Left ventricle myocardium inferior (tissue), 1 donor: ENCODE data around the gene TRIM33. TPM values are rescaled to one million over a fixed set of nuclear protein-coding genes. Genes with fewer than 3 reads are reported as not detected.

Experiments used
- DNase-seq: peaks from one replicate; pipeline ENCODE4 v3.0.0-alpha.2; 2020
- H3K27ac ChIP-seq: fragments of 200-600 bp; replicated peaks from 2 replicates; pipeline ENCODE4 v1.8.0; 2021
- H3K27me3 ChIP-seq: fragments of 200-600 bp; 2 replicates; pipeline ENCODE4 v1.8.0; 2021; ENCODE audit warnings: low read depth
- H3K36me3 ChIP-seq: fragments of 200-600 bp; 2 replicates; pipeline ENCODE4 v1.8.0; 2021
- H3K4me1 ChIP-seq: fragments of 200-600 bp; 2 replicates; pipeline ENCODE4 v1.8.0; 2021
- H3K4me3 ChIP-seq: fragments of 200-600 bp; 2 replicates; pipeline ENCODE4 v1.8.0; 2021; ENCODE audit warnings: mild to moderate bottlenecking, moderate library complexity
- H3K9me3 ChIP-seq: fragments of 200-600 bp; replicated peaks from 2 replicates; pipeline ENCODE4 v1.8.0; 2021
- intact Hi-C: fragments of 100-400 bp; cut with micrococcal nuclease; formaldehyde crosslinking; loops from one replicate; pipeline ENCODE4 v1.11.0; 2022
- total RNA-seq: library from RNA; stranded (reverse); fragmentation: NEBNext Ultra II Directional; extraction: Animal tissue kit (Norgen Biotek cat#: 25700); gene quantifications from one replicate; pipeline ENCODE4 v1.2.1, GENCODE V29; 2021
- TF ChIP-seq, protein P1 (sequence below): fragments of 200-600 bp; IDR thresholded peaks from 2 replicates; pipeline ENCODE4 v1.8.0; 2021; ENCODE audit warnings: antibody characterized with exemption, mild to moderate bottlenecking, borderline replicate concordance
- donor health status: DM: no; HTN: yes; CAD: no; lungs with severe emphysema.

TRIM33 gene
- total RNA-seq, 1 donor from 2014 or later: 14.2 TPM

DNA sequence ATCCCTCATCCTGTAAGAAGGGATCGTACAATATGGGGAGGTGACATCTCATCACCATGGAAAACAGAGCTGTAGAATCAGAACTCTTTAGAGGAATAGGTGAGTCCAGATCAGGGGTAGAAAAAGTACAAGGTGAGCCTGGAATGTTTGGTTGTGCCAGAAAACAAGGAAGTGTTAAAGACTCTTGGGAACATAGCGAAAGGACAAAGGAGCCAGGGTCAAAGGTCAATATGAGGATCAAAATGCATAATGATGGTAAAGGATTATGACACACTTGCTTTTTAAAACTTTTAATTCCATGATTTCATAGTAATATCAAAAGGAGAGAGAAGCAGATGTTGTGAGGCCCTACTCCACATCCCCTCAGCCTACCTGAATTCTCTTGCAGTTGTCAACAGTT lies 19.2 kb upstream of the TRIM33 start:
- no peaks in the 10 kb centered on the region for H3K27me3 ChIP-seq
- DNase-seq: no peak
- H3K4me3 ChIP-seq: no peak overlapping the region
- H3K9me3 ChIP-seq: no peaks in the 10 kb centered on the region
- no peaks in the 10 kb centered on the region for H3K36me3 ChIP-seq
- intact Hi-C loops: no loop called here
- TF ChIP-seq, protein P1, sequence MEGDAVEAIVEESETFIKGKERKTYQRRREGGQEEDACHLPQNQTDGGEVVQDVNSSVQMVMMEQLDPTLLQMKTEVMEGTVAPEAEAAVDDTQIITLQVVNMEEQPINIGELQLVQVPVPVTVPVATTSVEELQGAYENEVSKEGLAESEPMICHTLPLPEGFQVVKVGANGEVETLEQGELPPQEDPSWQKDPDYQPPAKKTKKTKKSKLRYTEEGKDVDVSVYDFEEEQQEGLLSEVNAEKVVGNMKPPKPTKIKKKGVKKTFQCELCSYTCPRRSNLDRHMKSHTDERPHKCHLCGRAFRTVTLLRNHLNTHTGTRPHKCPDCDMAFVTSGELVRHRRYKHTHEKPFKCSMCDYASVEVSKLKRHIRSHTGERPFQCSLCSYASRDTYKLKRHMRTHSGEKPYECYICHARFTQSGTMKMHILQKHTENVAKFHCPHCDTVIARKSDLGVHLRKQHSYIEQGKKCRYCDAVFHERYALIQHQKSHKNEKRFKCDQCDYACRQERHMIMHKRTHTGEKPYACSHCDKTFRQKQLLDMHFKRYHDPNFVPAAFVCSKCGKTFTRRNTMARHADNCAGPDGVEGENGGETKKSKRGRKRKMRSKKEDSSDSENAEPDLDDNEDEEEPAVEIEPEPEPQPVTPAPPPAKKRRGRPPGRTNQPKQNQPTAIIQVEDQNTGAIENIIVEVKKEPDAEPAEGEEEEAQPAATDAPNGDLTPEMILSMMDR: no peak
- no peak overlapping the region for H3K27ac ChIP-seq
- H3K4me1 ChIP-seq: no peaks in the 10 kb centered on the region

DNA sequence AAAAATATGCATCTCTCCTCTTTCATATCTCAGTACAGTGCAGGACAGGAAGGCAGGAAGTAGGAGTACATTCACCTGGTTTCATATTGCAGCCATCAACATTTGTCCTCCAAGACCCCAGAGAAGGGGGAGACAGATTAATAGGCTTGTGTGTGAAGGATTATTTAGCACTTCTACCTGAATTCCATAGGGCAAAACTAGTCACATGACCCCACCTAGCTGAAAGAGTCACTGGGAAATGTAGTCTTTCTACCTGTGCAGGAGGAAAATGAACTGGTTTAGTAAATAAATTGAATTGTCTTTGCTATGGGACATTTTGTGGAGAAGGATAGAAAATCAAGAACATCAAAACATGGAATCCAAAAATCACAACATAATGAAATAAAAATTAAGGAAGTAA lies 13.9 kb upstream of the TRIM33 start:
- Histone ChIP-seq H3K27ac (no peak overlapping the region), H3K4me1 (no peaks in the 10 kb centered on the region), H3K4me3 (no peak overlapping the region), H3K9me3 (no peaks in the 10 kb centered on the region), H3K36me3 (no peaks in the 10 kb centered on the region), H3K27me3 (no peaks in the 10 kb centered on the region)
- no peak for DNase-seq
- intact Hi-C loops: no loop called here
- TF ChIP-seq, protein P1: no peak

DNA sequence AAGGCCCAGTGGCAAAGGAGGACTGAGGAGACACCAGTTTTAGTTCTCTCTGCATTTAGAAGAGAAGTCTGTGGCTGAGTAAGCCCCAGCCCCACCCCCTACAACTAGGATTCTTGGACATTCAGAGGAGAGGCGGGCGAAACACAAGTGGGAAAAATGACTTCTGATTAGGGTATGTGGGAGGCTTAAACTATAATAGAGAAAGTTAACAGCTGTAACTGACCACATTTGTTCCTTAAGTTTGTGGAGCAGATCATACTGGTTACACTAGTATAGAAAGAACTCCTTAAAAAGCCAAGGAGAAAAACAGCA lies 11.2 kb upstream of the TRIM33 start:
- H3K9me3 ChIP-seq: no peaks in the 10 kb centered on the region
- no peaks in the 10 kb centered on the region for H3K27me3 ChIP-seq
- no peak overlapping the region for H3K27ac ChIP-seq
- intact Hi-C loops: no loop called here
- TF ChIP-seq, protein P1: no peak
- no peaks in the 10 kb centered on the region for H3K36me3 ChIP-seq
- no peak overlapping the region for H3K4me3 ChIP-seq
- no peak for DNase-seq
- H3K4me1 ChIP-seq: no peaks in the 10 kb centered on the region

DNA sequence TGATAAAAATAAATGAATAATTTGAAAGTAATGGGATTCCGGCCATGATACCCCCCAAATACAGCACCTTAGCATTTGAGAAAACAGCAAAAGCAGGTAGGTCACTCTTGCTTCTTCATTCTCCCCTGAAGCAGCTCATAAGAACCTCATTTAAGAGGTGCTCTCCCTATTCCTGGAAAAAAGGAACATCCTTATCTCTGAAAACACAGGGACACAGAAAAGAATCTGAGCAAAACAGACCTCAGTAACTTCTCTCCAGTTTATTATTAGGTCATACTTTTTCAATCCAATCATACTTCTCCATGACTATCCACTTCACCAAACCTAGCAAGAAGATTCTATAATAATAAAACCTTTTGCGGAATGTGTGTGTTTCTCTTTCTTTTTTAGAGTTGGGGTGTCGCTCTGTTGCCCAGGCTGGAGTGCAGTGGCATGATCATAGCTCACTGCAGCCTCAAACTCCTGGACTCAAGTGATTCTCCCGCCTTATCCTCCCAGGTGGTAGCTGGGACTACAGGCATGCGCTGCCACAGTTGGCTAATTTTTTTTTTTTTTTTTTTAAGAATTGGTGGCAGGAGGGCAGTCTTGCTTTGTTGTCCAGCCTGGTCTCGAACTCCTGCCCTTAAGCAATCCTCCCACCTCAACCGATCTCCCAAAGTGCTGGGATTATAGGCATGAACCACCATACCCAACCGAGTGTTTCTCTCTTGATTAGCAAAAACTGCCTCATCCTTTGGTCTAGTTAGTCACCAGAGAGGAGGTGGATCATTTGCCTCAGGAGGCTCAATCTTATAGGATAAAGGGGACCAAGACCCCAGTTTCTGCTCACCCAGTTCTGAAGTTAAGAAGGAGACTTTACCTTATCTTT lies 10.6 kb upstream of the TRIM33 start:
- H3K27me3 ChIP-seq: no peaks in the 10 kb centered on the region
- no peaks in the 10 kb centered on the region for H3K4me1 ChIP-seq
- H3K4me3 ChIP-seq: no peak overlapping the region
- intact Hi-C loops: no loop called here
- no peak overlapping the region for H3K27ac ChIP-seq
- no peaks in the 10 kb centered on the region for H3K9me3 ChIP-seq
- no peak for DNase-seq
- TF ChIP-seq, protein P1: no peak
- H3K36me3 ChIP-seq: no peaks in the 10 kb centered on the region

DNA sequence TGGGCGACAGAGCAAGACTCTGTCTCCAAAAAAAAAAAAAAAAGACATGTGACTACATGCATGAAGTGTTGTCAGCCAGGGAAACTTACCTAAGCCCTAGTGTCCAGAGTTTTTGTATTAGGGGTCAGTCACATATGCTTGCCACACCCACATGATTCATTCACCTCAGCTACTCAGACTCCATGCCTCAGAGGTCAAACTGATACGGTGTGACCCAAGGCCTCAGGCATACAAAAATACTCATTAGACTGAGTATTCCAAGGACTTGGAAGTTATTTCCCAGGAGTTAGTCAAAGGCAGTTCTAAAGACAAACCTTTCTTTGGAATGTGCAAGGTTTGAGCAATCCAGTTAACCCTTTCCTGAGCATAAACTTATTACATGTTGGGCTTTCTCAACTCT lies 6.3 kb upstream of the TRIM33 start:
- DNase-seq: no peak
- H3K4me1 ChIP-seq: peaks cover 7% of the 10 kb centered on the region
- TF ChIP-seq, protein P1: no peak
- H3K27ac ChIP-seq: no peak overlapping the region
- intact Hi-C loops: no loop called here
- H3K4me3 ChIP-seq: no peak overlapping the region
- no peaks in the 10 kb centered on the region for H3K27me3 ChIP-seq
- H3K36me3 ChIP-seq: no peaks in the 10 kb centered on the region
- H3K9me3 ChIP-seq: no peaks in the 10 kb centered on the region
